ENCODE results near the gene HIVEP3.

- TF ChIP-seq, protein P1, sequence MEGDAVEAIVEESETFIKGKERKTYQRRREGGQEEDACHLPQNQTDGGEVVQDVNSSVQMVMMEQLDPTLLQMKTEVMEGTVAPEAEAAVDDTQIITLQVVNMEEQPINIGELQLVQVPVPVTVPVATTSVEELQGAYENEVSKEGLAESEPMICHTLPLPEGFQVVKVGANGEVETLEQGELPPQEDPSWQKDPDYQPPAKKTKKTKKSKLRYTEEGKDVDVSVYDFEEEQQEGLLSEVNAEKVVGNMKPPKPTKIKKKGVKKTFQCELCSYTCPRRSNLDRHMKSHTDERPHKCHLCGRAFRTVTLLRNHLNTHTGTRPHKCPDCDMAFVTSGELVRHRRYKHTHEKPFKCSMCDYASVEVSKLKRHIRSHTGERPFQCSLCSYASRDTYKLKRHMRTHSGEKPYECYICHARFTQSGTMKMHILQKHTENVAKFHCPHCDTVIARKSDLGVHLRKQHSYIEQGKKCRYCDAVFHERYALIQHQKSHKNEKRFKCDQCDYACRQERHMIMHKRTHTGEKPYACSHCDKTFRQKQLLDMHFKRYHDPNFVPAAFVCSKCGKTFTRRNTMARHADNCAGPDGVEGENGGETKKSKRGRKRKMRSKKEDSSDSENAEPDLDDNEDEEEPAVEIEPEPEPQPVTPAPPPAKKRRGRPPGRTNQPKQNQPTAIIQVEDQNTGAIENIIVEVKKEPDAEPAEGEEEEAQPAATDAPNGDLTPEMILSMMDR (IDR thresholded peaks at IDR 0.05): no peak
- no peak for TF ChIP-seq POLR2A (IDR thresholded peaks at IDR 0.05)
Observed at GRCh38 chr1:41939194-41939593, 20.5 kb upstream of the HIVEP3 start.
